AG09309 (cell line): Measurements from ENCODE around the gene CLEC11A.

Experiments used
- DNase-seq: peaks from one replicate; pipeline ENCODE4 v3.0.0-alpha.2; 2010; ENCODE audit warnings: low read depth
- H3K4me3 ChIP-seq: 2 replicates; pipeline ENCODE4 v1.5.1; 2011; ENCODE audit warnings: mild to moderate bottlenecking, low read depth, low read length, moderate library complexity; ENCODE audit not compliant: control insufficient read depth
- TF ChIP-seq, protein P1 (sequence below): IDR thresholded peaks from 2 replicates; pipeline ENCODE4 v1.5.1; 2011; ENCODE audit warnings: mild to moderate bottlenecking, low read depth, low read length, inconsistent platforms; ENCODE audit not compliant: insufficient read depth, control insufficient read depth; ENCODE audit errors: missing control alignments

The CLEC11A gene, protein sequence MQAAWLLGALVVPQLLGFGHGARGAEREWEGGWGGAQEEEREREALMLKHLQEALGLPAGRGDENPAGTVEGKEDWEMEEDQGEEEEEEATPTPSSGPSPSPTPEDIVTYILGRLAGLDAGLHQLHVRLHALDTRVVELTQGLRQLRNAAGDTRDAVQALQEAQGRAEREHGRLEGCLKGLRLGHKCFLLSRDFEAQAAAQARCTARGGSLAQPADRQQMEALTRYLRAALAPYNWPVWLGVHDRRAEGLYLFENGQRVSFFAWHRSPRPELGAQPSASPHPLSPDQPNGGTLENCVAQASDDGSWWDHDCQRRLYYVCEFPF

GRCh38 chr19:50723069-50723468 is at the start of gene CLEC11A:
Gene CLEC11A (plus strand): TSS chr19:50723364. CDS start chr19:50723526, 162 bp downstream.
- peak; percentile 44 for DNase-seq
- H3K4me3 ChIP-seq: peak within 1 kb of the TSS; percentile 88
- TF ChIP-seq, protein P1, sequence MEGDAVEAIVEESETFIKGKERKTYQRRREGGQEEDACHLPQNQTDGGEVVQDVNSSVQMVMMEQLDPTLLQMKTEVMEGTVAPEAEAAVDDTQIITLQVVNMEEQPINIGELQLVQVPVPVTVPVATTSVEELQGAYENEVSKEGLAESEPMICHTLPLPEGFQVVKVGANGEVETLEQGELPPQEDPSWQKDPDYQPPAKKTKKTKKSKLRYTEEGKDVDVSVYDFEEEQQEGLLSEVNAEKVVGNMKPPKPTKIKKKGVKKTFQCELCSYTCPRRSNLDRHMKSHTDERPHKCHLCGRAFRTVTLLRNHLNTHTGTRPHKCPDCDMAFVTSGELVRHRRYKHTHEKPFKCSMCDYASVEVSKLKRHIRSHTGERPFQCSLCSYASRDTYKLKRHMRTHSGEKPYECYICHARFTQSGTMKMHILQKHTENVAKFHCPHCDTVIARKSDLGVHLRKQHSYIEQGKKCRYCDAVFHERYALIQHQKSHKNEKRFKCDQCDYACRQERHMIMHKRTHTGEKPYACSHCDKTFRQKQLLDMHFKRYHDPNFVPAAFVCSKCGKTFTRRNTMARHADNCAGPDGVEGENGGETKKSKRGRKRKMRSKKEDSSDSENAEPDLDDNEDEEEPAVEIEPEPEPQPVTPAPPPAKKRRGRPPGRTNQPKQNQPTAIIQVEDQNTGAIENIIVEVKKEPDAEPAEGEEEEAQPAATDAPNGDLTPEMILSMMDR: no peak

GRCh38 chr19:50676625-50677197 is 46.5 kb upstream of the CLEC11A start:
- TF ChIP-seq, protein P1: no peak
- H3K4me3 ChIP-seq: no peak overlapping the region
- no peak for DNase-seq

- H3K4me3 ChIP-seq: no peak overlapping the region
- TF ChIP-seq, protein P1: no peak
- no peak for DNase-seq
Observed at GRCh38 chr19:50677636-50678035, 45.5 kb upstream of the CLEC11A start.

- no peak overlapping the region for H3K4me3 ChIP-seq
- TF ChIP-seq, protein P1: no peak
- DNase-seq: no peak
Observed at GRCh38 chr19:50678323-50678722, 44.8 kb upstream of the CLEC11A start.

GRCh38 chr19:50679177-50680125 is 43.7 kb upstream of the CLEC11A start:
- H3K4me3 ChIP-seq: no peak overlapping the region
- DNase-seq: peak; percentile 11
- TF ChIP-seq, protein P1: no peak

DNA sequence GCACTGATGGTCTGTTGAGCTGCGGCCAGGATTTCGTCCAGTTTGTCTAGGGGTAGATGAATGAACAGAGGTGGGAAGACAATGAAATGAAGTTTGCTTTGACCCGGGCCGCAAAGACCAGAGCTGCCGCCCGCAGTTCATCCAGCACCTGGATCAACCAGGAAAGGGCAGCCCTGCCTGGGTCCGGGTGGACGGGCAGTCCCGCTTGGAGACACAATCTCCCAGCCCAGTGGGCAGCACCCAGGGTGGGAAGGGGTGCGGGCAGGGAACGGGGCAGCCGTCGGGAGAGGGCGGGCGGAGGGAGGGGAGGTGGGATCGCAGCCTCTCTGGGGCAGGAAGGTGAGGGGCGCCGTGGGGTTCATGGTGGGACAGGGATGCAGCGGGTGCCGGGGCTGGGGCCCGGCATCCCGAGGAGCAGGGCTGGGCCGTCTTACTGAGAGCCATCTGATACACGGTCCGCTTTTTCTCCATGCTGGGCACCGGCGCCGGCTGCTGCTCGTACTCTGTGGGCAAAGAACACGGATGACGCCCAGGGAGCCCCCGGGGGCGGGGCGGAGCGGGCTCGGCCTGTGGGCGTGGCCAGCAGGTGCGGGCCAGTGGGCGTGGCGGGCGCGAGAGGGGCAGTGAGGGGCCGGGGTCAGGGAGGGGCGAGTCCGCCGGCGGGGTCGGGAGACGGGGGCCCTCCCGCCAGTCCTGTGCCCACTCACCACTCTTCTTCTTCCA is 36.7 kb upstream of the CLEC11A start:
- TF ChIP-seq, protein P1: no peak
- no peak for DNase-seq
- no peak overlapping the region for H3K4me3 ChIP-seq
